ENCODE results near the gene ZBTB6. TPM values are rescaled to one million over a fixed set of nuclear protein-coding genes. Genes with fewer than 3 reads are reported as not detected.
A peak's percentile ranks its signal among the peaks of the same experiment; 100 is the strongest.

ZBTB6 gene
- total and polyA plus RNA-seq, 2 of the 4 experiments (the other 2 are of a cell fraction), result 2.6 to 11.7 TPM

- ChIA-PET CTCF (interaction anchor here (0.7 kb wide), 1 partner anchor 25 kb away, joined by 4 read pairs; no protein-coding TSS in a partner anchor), POLR2A (ENCODE audit: unreplicated experiment) (no interaction called here)
- no peak for DNase-seq
- Histone ChIP-seq H2BK5ac (ENCODE audit: low read depth, low read length, poor library complexity, severe bottlenecking) (no peak overlapping the region), H3K4ac (ENCODE audit: low read depth, low read length) (0 out of 2 replicates have a peak overlapping the region, but pooled peaks have one; percentile 6), H3K18ac (ENCODE audit: low read depth, low read length) (no peak overlapping the region), H2BK15ac (ENCODE audit: low read depth, low read length) (no peak overlapping the region), H3K27me3 (ENCODE audit: control insufficient read depth, insufficient read depth, low read length) (no peaks in the 10 kb centered on the region), H3K36me3 (ENCODE audit: control insufficient read depth, insufficient read depth, low read length) (peaks cover 33% of the 10 kb centered on the region), H3K79me1 (ENCODE audit: low read depth in 1 of 2, low read length in 2 of 2) (peaks cover 16 to 17% of the 10 kb centered on the region in 2 experiments), H3K4me3 (ENCODE audit: insufficient read depth, low read depth, low read length) (no peak overlapping the region), H3K4me1 (ENCODE audit: control insufficient read depth, insufficient read depth, low read length) (no peaks in the 10 kb centered on the region; the same call in 1 of the 2 replicates), H4K5ac (ENCODE audit: low read depth, low read length) (no peak overlapping the region), H2AK9ac (replicated peaks; ENCODE audit: low read depth, low read length, poor library complexity) (no peak overlapping the region), H2AFZ (replicated peaks; ENCODE audit: low read length, poor library complexity) (no peak overlapping the region), H4K20me1 (ENCODE audit: insufficient read depth, low read length) (peaks cover 3% of the 10 kb centered on the region; the same call in 1 of the 2 replicates), H3K9me3 (ENCODE audit: control insufficient read depth, insufficient read depth, low read length) (no peaks in the 10 kb centered on the region; the same call in 1 of the 2 replicates), H3K27ac (ENCODE audit: insufficient read depth, low read length) (no peak overlapping the region), H3K9ac (ENCODE audit: low read depth, low read length) (no peak overlapping the region), H4K91ac (ENCODE audit: insufficient read depth, low read depth, low read length) (no peak overlapping the region), H3K4me2 (ENCODE audit: low read depth, low read length) (no peak overlapping the region), H2BK20ac (ENCODE audit: low read depth, low read length) (no peak overlapping the region), H3K14ac (replicated peaks; ENCODE audit: low read depth, low read length) (no peak overlapping the region), H2AK5ac (ENCODE audit: low read depth, low read length) (no peak overlapping the region), H3K23ac (ENCODE audit: low read depth, low read length) (no peak overlapping the region), H4K8ac (ENCODE audit: low read depth in 2 of 2, low read length in 2 of 2) (no peak overlapping the region), H3K9me1 (ENCODE audit: insufficient read depth, low read length) (peaks cover 3% of the 10 kb centered on the region; the same call in 1 of the 2 replicates), H3K56ac (ENCODE audit: extremely low read depth, insufficient read depth, low read length) (no peak overlapping the region), H2BK120ac (ENCODE audit: low read depth, low read length) (no peak overlapping the region)
- BruUV-seq (replicated peaks), result no TSS peak
- peak; percentile 35 for ATAC-seq (ENCODE audit: low read depth)
- WGBS, 2 experiments (ENCODE audit: extremely low coverage in 2 of 2, insufficient read length in 1 of 2), result no CpG with 5 or more reads among the region's 8 CpGs
- intact Hi-C loops (cut with micrococcal nuclease) (loop anchor here (5.0 kb wide), 1 partner anchor 37 kb away; no protein-coding TSS in a partner anchor), in situ Hi-C loops (cut with MboI; ENCODE audit: low sequenced_read_pairs) (no loop called here), dilution Hi-C loops (cut with HindIII; ENCODE audit: low sequenced_read_pairs, unreplicated experiment) (no loop called here)
- TF ChIP-seq MAZ (IDR thresholded peaks at IDR 0.05; ENCODE audit: borderline replicate concordance, low read depth, low read length) (no peak), CHD1 (IDR thresholded peaks at IDR 0.05; ENCODE audit: low read depth, low read length) (no peak), RCOR1 (IDR thresholded peaks at IDR 0.05; ENCODE audit: insufficient replicate concordance, low read length) (no peak), NFE2L2 (IDR thresholded peaks at IDR 0.05; ENCODE audit: low read depth, low read length) (no peak), CTCF (conservative IDR thresholded peaks at IDR 0.05; ENCODE audit: low read depth, low read length) (no peak), FOS (IDR thresholded peaks at IDR 0.05; ENCODE audit: low read depth, low read length) (no peak), CEBPB (IDR thresholded peaks at IDR 0.05; ENCODE audit: low read depth, low read length) (no peak), RAD21 (IDR thresholded peaks at IDR 0.05; ENCODE audit: low read length) (no peak), MAFK (IDR thresholded peaks at IDR 0.05; ENCODE audit: low read depth, low read length) (no peak), RFX5 (IDR thresholded peaks at IDR 0.05; ENCODE audit: low read depth, low read length) (no peak), MXI1 (IDR thresholded peaks at IDR 0.05; ENCODE audit: borderline replicate concordance, low read depth, low read length) (no peak), SMC3 (IDR thresholded peaks at IDR 0.05; ENCODE audit: low read depth, low read length) (no peak), ELK1 (IDR thresholded peaks at IDR 0.05; ENCODE audit: borderline replicate concordance, low read depth, low read length) (no peak)
- TF ChIP-seq, protein P1, sequence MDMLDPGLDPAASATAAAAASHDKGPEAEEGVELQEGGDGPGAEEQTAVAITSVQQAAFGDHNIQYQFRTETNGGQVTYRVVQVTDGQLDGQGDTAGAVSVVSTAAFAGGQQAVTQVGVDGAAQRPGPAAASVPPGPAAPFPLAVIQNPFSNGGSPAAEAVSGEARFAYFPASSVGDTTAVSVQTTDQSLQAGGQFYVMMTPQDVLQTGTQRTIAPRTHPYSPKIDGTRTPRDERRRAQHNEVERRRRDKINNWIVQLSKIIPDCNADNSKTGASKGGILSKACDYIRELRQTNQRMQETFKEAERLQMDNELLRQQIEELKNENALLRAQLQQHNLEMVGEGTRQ (IDR thresholded peaks at IDR 0.05; ENCODE audit: low read depth, low read length), result no peak
Observed at GRCh38 chr9:122860319-122861142, 52.6 kb downstream of the ZBTB6 start.

Measured in IMR-90 (cell line).